SK-N-SH treated with all-trans-retinoic acid at 6 μM for 48 hours (cell line): ENCODE data around the gene DNMT3A.

Source experiments
- ATAC-seq: fragments of 200-7000 bp; cut with Tn5 transposase; 3 replicates; pipeline ENCODE4 v1.9.1; 2020; ENCODE audit warnings: mild to moderate bottlenecking, moderate library complexity
- ARNTL ChIP-seq: fragments of 450-650 bp; formaldehyde crosslinking; IDR thresholded peaks from 2 replicates; pipeline ENCODE4 v1.5.0; 2020; ENCODE audit warnings: low read depth, mild to moderate bottlenecking, moderate library complexity, borderline replicate concordance
- BACH2 ChIP-seq: fragments of 250-450 bp; sonication (Bioruptor Pico); IDR thresholded peaks from 2 replicates; pipeline ENCODE4 v1.9.0; 2021; ENCODE audit warnings: mild to moderate bottlenecking, borderline replicate concordance
- CSDC2 ChIP-seq: fragments of 250-450 bp; sonication (Bioruptor Pico); IDR thresholded peaks from 2 replicates; pipeline ENCODE4 v1.5.0; 2020; ENCODE audit warnings: mild to moderate bottlenecking, moderate library complexity
- ESRRG ChIP-seq: fragments of 250-450 bp; sonication (Bioruptor Pico); IDR thresholded peaks from 2 replicates; pipeline ENCODE4 v1.6.1; 2021; ENCODE audit warnings: mild to moderate bottlenecking
- GLIS3 ChIP-seq: fragments of 250-450 bp; sonication (Bioruptor Pico); IDR thresholded peaks from 2 replicates; pipeline ENCODE4 v1.5.0; 2020; ENCODE audit warnings: mild to moderate bottlenecking, moderate library complexity
- ISL1 ChIP-seq: fragments of 250-450 bp; sonication (Bioruptor Pico); IDR thresholded peaks from 2 replicates; pipeline ENCODE4 v2.1.2; 2022; ENCODE audit warnings: mild to moderate bottlenecking, moderate library complexity
- OSR1 ChIP-seq: fragments of 250-450 bp; sonication (Bioruptor Pico); IDR thresholded peaks from 2 replicates; pipeline ENCODE4 v1.8.0; 2022; ENCODE audit warnings: moderate library complexity, mild to moderate bottlenecking, inconsistent platforms
- POU6F1 ChIP-seq: fragments of 250-450 bp; sonication (Bioruptor Pico); IDR thresholded peaks from 2 replicates; pipeline ENCODE4 v1.8.0; 2021; ENCODE audit warnings: low read depth, mild to moderate bottlenecking, moderate library complexity, borderline replicate concordance
- PPARA ChIP-seq: fragments of 250-450 bp; sonication (Bioruptor Pico); IDR thresholded peaks from 2 replicates; pipeline ENCODE4 v1.5.0; 2020; ENCODE audit warnings: mild to moderate bottlenecking, borderline replicate concordance
- RARB ChIP-seq: fragments of 250-450 bp; sonication (Bioruptor Pico); IDR thresholded peaks from 2 replicates; pipeline ENCODE4 v1.8.0; 2021; ENCODE audit warnings: mild to moderate bottlenecking, moderate library complexity
- SNAI2 ChIP-seq: fragments of 250-450 bp; sonication (Bioruptor Pico); IDR thresholded peaks from 2 replicates; pipeline ENCODE4 v1.5.0; 2020; ENCODE audit warnings: mild to moderate bottlenecking, moderate library complexity
- TCF4 ChIP-seq: fragments of 250-450 bp; sonication (Bioruptor Pico); IDR thresholded peaks from 2 replicates; pipeline ENCODE4 v1.8.0; 2021; ENCODE audit warnings: mild to moderate bottlenecking, moderate library complexity, borderline replicate concordance
- TOX ChIP-seq: fragments of 250-450 bp; sonication (Bioruptor Pico); IDR thresholded peaks from 2 replicates; pipeline ENCODE4 v1.8.0; 2021; ENCODE audit warnings: mild to moderate bottlenecking, moderate library complexity, borderline replicate concordance
- ZC3H10 ChIP-seq: fragments of 250-450 bp; sonication (Bioruptor Pico); IDR thresholded peaks from 2 replicates; pipeline ENCODE4 v1.5.1; 2021; ENCODE audit warnings: mild to moderate bottlenecking, moderate library complexity
- ZFP3 ChIP-seq: fragments of 250-450 bp; sonication (Bioruptor Pico); IDR thresholded peaks from 2 replicates; pipeline ENCODE4 v1.5.0; 2020; ENCODE audit warnings: mild to moderate bottlenecking, moderate library complexity
- ZNF565 ChIP-seq: fragments of 450-650 bp; formaldehyde crosslinking; conservative IDR thresholded peaks from 2 replicates; pipeline ENCODE4 v1.5.0; 2020; ENCODE audit warnings: low read depth, mild to moderate bottlenecking, moderate library complexity
- ZNF70 ChIP-seq: fragments of 450-650 bp; formaldehyde crosslinking; IDR thresholded peaks from 2 replicates; pipeline ENCODE4 v1.5.0; 2020; ENCODE audit warnings: mild to moderate bottlenecking, moderate library complexity
- ZNF8 ChIP-seq: fragments of 450-650 bp; formaldehyde crosslinking; IDR thresholded peaks from 2 replicates; pipeline ENCODE4 v1.5.0; 2020; ENCODE audit warnings: mild to moderate bottlenecking, moderate library complexity
- TF ChIP-seq, protein P1 (sequence below): fragments of 250-450 bp; sonication (Bioruptor Pico); IDR thresholded peaks from 2 replicates; pipeline ENCODE4 v1.5.1; 2021; ENCODE audit warnings: mild to moderate bottlenecking, moderate library complexity
- TF ChIP-seq, protein P2 (sequence below): fragments of 250-450 bp; sonication (Bioruptor Pico); IDR thresholded peaks from 2 replicates; pipeline ENCODE4 v1.8.0; 2020; ENCODE audit warnings: mild to moderate bottlenecking, moderate library complexity, borderline replicate concordance
- TF ChIP-seq, protein P3 (sequence below): fragments of 250-450 bp; sonication (Bioruptor Pico); IDR thresholded peaks from 2 replicates; pipeline ENCODE4 v1.5.1; 2020; ENCODE audit warnings: low read depth, mild to moderate bottlenecking, moderate library complexity
- TF ChIP-seq, protein P4 (sequence below): fragments of 250-450 bp; sonication (Bioruptor Pico); IDR thresholded peaks from 2 replicates; pipeline ENCODE4 v1.5.0; 2020; ENCODE audit warnings: mild to moderate bottlenecking, moderate library complexity

The DNMT3A gene

GRCh38 chr2:25385910-25386309 lies 44.2 kb upstream of the DNMT3A start:
- TF ChIP-seq POU6F1 (CRISPR knock-in tag) (no peak), RARB (CRISPR knock-in tag) (no peak), BACH2 (CRISPR knock-in tag) (no peak), SNAI2 (CRISPR knock-in tag) (no peak), TCF4 (CRISPR knock-in tag) (no peak), ZNF565 (no peak), ZC3H10 (CRISPR knock-in tag) (no peak), ISL1 (CRISPR knock-in tag) (no peak), ARNTL (CRISPR knock-in tag) (no peak), OSR1 (CRISPR knock-in tag) (no peak), CSDC2 (no peak), GLIS3 (CRISPR knock-in tag) (no peak), ZNF70 (CRISPR knock-in tag) (no peak), ZNF8 (CRISPR knock-in tag) (no peak)
- TF ChIP-seq, protein P1, sequence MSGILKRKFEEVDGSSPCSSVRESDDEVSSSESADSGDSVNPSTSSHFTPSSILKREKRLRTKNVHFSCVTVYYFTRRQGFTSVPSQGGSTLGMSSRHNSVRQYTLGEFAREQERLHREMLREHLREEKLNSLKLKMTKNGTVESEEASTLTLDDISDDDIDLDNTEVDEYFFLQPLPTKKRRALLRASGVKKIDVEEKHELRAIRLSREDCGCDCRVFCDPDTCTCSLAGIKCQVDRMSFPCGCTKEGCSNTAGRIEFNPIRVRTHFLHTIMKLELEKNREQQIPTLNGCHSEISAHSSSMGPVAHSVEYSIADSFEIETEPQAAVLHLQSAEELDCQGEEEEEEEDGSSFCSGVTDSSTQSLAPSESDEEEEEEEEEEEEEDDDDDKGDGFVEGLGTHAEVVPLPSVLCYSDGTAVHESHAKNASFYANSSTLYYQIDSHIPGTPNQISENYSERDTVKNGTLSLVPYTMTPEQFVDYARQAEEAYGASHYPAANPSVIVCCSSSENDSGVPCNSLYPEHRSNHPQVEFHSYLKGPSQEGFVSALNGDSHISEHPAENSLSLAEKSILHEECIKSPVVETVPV (CRISPR knock-in tag) = no peak
- TF ChIP-seq, protein P2, sequence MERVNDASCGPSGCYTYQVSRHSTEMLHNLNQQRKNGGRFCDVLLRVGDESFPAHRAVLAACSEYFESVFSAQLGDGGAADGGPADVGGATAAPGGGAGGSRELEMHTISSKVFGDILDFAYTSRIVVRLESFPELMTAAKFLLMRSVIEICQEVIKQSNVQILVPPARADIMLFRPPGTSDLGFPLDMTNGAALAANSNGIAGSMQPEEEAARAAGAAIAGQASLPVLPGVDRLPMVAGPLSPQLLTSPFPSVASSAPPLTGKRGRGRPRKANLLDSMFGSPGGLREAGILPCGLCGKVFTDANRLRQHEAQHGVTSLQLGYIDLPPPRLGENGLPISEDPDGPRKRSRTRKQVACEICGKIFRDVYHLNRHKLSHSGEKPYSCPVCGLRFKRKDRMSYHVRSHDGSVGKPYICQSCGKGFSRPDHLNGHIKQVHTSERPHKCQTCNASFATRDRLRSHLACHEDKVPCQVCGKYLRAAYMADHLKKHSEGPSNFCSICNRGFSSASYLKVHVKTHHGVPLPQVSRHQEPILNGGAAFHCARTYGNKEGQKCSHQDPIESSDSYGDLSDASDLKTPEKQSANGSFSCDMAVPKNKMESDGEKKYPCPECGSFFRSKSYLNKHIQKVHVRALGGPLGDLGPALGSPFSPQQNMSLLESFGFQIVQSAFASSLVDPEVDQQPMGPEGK (CRISPR knock-in tag) = no peak
- TF ChIP-seq, protein P3, sequence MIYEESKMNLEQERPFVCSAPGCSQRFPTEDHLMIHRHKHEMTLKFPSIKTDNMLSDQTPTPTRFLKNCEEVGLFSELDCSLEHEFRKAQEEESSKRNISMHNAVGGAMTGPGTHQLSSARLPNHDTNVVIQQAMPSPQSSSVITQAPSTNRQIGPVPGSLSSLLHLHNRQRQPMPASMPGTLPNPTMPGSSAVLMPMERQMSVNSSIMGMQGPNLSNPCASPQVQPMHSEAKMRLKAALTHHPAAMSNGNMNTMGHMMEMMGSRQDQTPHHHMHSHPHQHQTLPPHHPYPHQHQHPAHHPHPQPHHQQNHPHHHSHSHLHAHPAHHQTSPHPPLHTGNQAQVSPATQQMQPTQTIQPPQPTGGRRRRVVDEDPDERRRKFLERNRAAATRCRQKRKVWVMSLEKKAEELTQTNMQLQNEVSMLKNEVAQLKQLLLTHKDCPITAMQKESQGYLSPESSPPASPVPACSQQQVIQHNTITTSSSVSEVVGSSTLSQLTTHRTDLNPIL = no peak
- TF ChIP-seq, protein P4, sequence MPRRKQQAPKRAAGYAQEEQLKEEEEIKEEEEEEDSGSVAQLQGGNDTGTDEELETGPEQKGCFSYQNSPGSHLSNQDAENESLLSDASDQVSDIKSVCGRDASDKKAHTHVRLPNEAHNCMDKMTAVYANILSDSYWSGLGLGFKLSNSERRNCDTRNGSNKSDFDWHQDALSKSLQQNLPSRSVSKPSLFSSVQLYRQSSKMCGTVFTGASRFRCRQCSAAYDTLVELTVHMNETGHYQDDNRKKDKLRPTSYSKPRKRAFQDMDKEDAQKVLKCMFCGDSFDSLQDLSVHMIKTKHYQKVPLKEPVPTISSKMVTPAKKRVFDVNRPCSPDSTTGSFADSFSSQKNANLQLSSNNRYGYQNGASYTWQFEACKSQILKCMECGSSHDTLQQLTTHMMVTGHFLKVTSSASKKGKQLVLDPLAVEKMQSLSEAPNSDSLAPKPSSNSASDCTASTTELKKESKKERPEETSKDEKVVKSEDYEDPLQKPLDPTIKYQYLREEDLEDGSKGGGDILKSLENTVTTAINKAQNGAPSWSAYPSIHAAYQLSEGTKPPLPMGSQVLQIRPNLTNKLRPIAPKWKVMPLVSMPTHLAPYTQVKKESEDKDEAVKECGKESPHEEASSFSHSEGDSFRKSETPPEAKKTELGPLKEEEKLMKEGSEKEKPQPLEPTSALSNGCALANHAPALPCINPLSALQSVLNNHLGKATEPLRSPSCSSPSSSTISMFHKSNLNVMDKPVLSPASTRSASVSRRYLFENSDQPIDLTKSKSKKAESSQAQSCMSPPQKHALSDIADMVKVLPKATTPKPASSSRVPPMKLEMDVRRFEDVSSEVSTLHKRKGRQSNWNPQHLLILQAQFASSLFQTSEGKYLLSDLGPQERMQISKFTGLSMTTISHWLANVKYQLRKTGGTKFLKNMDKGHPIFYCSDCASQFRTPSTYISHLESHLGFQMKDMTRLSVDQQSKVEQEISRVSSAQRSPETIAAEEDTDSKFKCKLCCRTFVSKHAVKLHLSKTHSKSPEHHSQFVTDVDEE = no peak
- ATAC-seq = no peak

DNA sequence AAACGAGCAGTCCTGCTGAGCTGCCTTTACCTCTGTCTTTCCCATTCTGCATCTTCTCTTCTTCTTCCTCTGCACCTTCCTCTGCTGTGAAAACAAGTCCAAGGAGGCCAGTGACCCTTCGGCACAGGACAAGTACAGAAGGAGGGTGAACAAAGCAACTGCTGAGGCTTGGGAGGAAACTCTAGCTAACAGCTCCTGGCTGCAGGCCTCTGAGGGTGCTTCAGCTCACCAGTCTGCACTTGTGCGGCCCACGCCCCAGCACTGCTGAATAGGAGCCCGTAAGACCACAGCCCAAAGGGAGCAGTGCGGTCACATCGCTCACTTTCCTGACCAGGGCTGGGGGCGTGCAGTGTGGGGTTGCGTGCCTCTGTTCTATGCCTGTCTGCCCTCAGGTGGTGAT lies 42.1 kb upstream of the DNMT3A start:
- no peak for ATAC-seq
- TF ChIP-seq, protein P1 (CRISPR knock-in tag) = no peak
- TF ChIP-seq ESRRG (CRISPR knock-in tag) (no peak), PPARA (CRISPR knock-in tag) (no peak), POU6F1 (CRISPR knock-in tag) (no peak), ARNTL (CRISPR knock-in tag) (no peak), GLIS3 (CRISPR knock-in tag) (no peak), SNAI2 (CRISPR knock-in tag) (no peak), ZNF8 (CRISPR knock-in tag) (no peak), ZNF565 (no peak), ISL1 (CRISPR knock-in tag) (no peak), TOX (CRISPR knock-in tag) (no peak), ZFP3 (no peak), ZC3H10 (CRISPR knock-in tag) (no peak)
- TF ChIP-seq, protein P3 = no peak
- TF ChIP-seq, protein P4 = no peak
